ENCODE data around the gene TRHDE.

TRHDE gene

GRCh38 chr12:72433298-72433697 lies 161.1 kb downstream of the TRHDE start:
- intact Hi-C loops (cut with DNase I) = no loop called here
- no peak for DNase-seq

- no peak for DNase-seq
- intact Hi-C loops (cut with DNase I) = no loop called here
These were observed 162.8 kb downstream of the TRHDE start for GRCh38 chr12:72434999-72435398.

- intact Hi-C loops (cut with DNase I) = no loop called here
- no peak for DNase-seq
These were observed 170.0 kb downstream of the TRHDE start for GRCh38 chr12:72442217-72442616.

- intact Hi-C loops (cut with DNase I) = no loop called here
- no peak for DNase-seq
These were observed 172.0 kb downstream of the TRHDE start for GRCh38 chr12:72444125-72444524.

- intact Hi-C loops (cut with DNase I) = no loop called here
These were observed 172.4 kb downstream of the TRHDE start for GRCh38 chr12:72444566-72444965.

GRCh38 chr12:72448089-72448488 lies 175.9 kb downstream of the TRHDE start:
- DNase-seq = no peak
- intact Hi-C loops (cut with DNase I) = no loop called here

More at GRCh38 chr12:72444566-72444965, 172.4 kb downstream of the TRHDE start:
- DNase-seq = no peak

- intact Hi-C loops (cut with DNase I) = no loop called here
- DNase-seq = no peak
These were observed 176.6 kb downstream of the TRHDE start for GRCh38 chr12:72448805-72449204.

- intact Hi-C loops (cut with DNase I) = no loop called here
- no peak for DNase-seq
These were observed 180.9 kb downstream of the TRHDE start for GRCh38 chr12:72453066-72453465.

GRCh38 chr12:72453550-72453949 lies 181.4 kb downstream of the TRHDE start:
- intact Hi-C loops (cut with DNase I) = no loop called here

GRCh38 chr12:72464471-72464870 lies 192.3 kb downstream of the TRHDE start:
- DNase-seq = no peak
- intact Hi-C loops (cut with DNase I) = no loop called here

More at GRCh38 chr12:72453550-72453949, 181.4 kb downstream of the TRHDE start:
- DNase-seq = peak in 1 of 10 donors; percentile 75

GRCh38 chr12:72465155-72465554 lies 193.0 kb downstream of the TRHDE start:
- intact Hi-C loops (cut with DNase I) = no loop called here
- no peak for DNase-seq

GRCh38 chr12:72465940-72466630 lies 193.9 kb downstream of the TRHDE start:
- DNase-seq = no peak

GRCh38 chr12:72467985-72468384 lies 195.8 kb downstream of the TRHDE start:
- DNase-seq = no peak

More at GRCh38 chr12:72465940-72466630, 193.9 kb downstream of the TRHDE start:
- intact Hi-C loops (cut with DNase I) = no loop called here

GRCh38 chr12:72468505-72468904 lies 196.3 kb downstream of the TRHDE start:
- no peak for DNase-seq
- intact Hi-C loops (cut with DNase I) = no loop called here

More at GRCh38 chr12:72467985-72468384, 195.8 kb downstream of the TRHDE start:
- intact Hi-C loops (cut with DNase I) = no loop called here

GRCh38 chr12:72471806-72472205 lies 199.6 kb downstream of the TRHDE start:
- intact Hi-C loops (cut with DNase I) = no loop called here
- DNase-seq = no peak

GRCh38 chr12:72472350-72472749 lies 200.2 kb downstream of the TRHDE start:
- no peak for DNase-seq
- intact Hi-C loops (cut with DNase I) = no loop called here

GRCh38 chr12:72476301-72476700 lies 204.1 kb downstream of the TRHDE start:
- intact Hi-C loops (cut with DNase I) = no loop called here
- no peak for DNase-seq

GRCh38 chr12:72485017-72485701 lies 213.0 kb downstream of the TRHDE start:
- DNase-seq = peak in 3 of 10 donors; percentile 50 to 78 (median 53)
- intact Hi-C loops (cut with DNase I) = no loop called here

- no peak for DNase-seq
- intact Hi-C loops (cut with DNase I) = no loop called here
These were observed 219.3 kb downstream of the TRHDE start for GRCh38 chr12:72491426-72491825.

GRCh38 chr12:72493407-72493806 lies 221.2 kb downstream of the TRHDE start:
- no peak for DNase-seq
- intact Hi-C loops (cut with DNase I) = no loop called here

GRCh38 chr12:72498354-72498753 lies 226.2 kb downstream of the TRHDE start:
- intact Hi-C loops (cut with DNase I) = no loop called here
- no peak for DNase-seq

- intact Hi-C loops (cut with DNase I) = no loop called here
- DNase-seq = no peak
These were observed 227.1 kb downstream of the TRHDE start for GRCh38 chr12:72499244-72499643.

Measured in posterior cingulate gyrus (tissue), 11 donors.